Suprapubic skin (tissue), 4 donors: Measurements from ENCODE around the gene SCAP.

ENCODE experiments used
- EP300 ChIP-seq: sonication (generic); formaldehyde crosslinking; IDR thresholded peaks from one replicate; pipeline ENCODE4 v1.6.1; 2017; ENCODE audit warnings: antibody characterized with exemption
- POLR2A ChIP-seq, 2 donors: fragments of 450-650 bp; IDR thresholded peaks; one replicate each; pipeline ENCODE4 v1.6.1; 2017; ENCODE audit warnings: antibody characterized with exemption in 2 of 2, mild to moderate bottlenecking in 2 of 2, moderate library complexity in 2 of 2
- POLR2AphosphoS5 ChIP-seq, 3 donors: sonication (generic); formaldehyde crosslinking; IDR thresholded peaks; one replicate each; pipeline ENCODE4 v1.6.1; 2017; ENCODE audit warnings: antibody characterized with exemption in 3 of 3
- TF ChIP-seq, protein P1 (sequence below), 2 donors: fragments of 200-600 bp in 1 of 2; fragments of 450-650 bp in 1 of 2; sonication (generic) in 1 of 2; IDR thresholded peaks; one replicate each; pipeline ENCODE4 v1.5.1; 2016 to 2019; ENCODE audit warnings: antibody characterized with exemption in 2 of 2, mild to moderate bottlenecking in 1 of 2, moderate library complexity in 1 of 2

DNA sequence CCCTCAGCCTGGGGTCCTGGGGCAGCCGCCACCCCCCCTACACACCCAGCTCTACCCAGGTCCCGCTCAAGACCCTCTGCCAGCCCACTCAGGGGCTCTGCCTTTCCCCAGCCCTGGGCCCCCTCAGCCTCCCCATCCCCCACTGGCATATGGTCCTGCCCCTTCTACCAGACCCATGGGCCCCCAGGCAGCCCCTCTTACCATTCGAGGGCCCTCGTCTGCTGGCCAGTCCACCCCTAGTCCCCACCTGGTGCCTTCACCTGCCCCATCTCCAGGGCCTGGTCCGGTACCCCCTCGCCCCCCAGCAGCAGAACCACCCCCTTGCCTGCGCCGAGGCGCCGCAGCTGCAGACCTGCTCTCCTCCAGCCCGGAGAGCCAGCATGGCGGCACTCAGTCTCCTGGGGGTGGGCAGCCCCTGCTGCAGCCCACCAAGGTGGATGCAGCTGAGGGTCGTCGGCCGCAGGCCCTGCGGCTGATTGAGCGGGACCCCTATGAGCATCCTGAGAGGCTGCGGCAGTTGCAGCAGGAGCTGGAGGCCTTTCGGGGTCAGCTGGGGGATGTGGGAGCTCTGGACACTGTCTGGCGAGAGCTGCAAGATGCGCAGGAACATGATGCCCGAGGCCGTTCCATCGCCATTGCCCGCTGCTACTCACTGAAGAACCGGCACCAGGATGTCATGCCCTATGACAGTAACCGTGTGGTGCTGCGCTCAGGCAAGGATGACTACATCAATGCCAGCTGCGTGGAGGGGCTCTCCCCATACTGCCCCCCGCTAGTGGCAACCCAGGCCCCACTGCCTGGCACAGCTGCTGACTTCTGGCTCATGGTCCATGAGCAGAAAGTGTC is 64.7 kb downstream of the SCAP start:
- TF ChIP-seq, protein P1, sequence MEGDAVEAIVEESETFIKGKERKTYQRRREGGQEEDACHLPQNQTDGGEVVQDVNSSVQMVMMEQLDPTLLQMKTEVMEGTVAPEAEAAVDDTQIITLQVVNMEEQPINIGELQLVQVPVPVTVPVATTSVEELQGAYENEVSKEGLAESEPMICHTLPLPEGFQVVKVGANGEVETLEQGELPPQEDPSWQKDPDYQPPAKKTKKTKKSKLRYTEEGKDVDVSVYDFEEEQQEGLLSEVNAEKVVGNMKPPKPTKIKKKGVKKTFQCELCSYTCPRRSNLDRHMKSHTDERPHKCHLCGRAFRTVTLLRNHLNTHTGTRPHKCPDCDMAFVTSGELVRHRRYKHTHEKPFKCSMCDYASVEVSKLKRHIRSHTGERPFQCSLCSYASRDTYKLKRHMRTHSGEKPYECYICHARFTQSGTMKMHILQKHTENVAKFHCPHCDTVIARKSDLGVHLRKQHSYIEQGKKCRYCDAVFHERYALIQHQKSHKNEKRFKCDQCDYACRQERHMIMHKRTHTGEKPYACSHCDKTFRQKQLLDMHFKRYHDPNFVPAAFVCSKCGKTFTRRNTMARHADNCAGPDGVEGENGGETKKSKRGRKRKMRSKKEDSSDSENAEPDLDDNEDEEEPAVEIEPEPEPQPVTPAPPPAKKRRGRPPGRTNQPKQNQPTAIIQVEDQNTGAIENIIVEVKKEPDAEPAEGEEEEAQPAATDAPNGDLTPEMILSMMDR (IDR thresholded peaks at IDR 0.05): no peak
- TF ChIP-seq EP300 (no peak), POLR2A (IDR thresholded peaks at IDR 0.05) (no peak), POLR2AphosphoS5 (IDR thresholded peaks at IDR 0.05) (no peak)
